Suprapubic skin (tissue), 4 donors: ENCODE results near the gene SMG5. TPM values are rescaled to one million over a fixed set of nuclear protein-coding genes. Genes with fewer than 3 reads are reported as not detected.

ENCODE experiments used
- DNase-seq, 2 donors: peaks; one replicate each; pipeline ENCODE4 v3.0.0-alpha.2; 2019; ENCODE audit warnings: low spot score in 2 of 2
- H3K27ac ChIP-seq: fragments of 200-600 bp; sonication (generic); one replicate; pipeline ENCODE4 v1.5.1; 2019
- H3K27me3 ChIP-seq: fragments of 200-600 bp; sonication (generic); one replicate; pipeline ENCODE4 v1.5.1; 2019
- H3K36me3 ChIP-seq: fragments of 200-600 bp; sonication (generic); one replicate; pipeline ENCODE4 v1.5.1; 2019
- H3K4me1 ChIP-seq: fragments of 200-600 bp; sonication (generic); one replicate; pipeline ENCODE4 v1.5.1; 2019
- H3K4me3 ChIP-seq: fragments of 200-600 bp; sonication (generic); one replicate; pipeline ENCODE4 v1.5.1; 2019; ENCODE audit warnings: mild to moderate bottlenecking
- H3K9me3 ChIP-seq: fragments of 200-600 bp; sonication (generic); one replicate; pipeline ENCODE4 v1.5.1; 2019
- EP300 ChIP-seq: sonication (generic); formaldehyde crosslinking; IDR thresholded peaks from one replicate; pipeline ENCODE4 v1.6.1; 2017; ENCODE audit warnings: antibody characterized with exemption
- POLR2A ChIP-seq, 2 donors: fragments of 450-650 bp; IDR thresholded peaks; one replicate each; pipeline ENCODE4 v1.6.1; 2017; ENCODE audit warnings: antibody characterized with exemption in 2 of 2, mild to moderate bottlenecking in 2 of 2, moderate library complexity in 2 of 2
- POLR2AphosphoS5 ChIP-seq, 3 donors: sonication (generic); formaldehyde crosslinking; IDR thresholded peaks; one replicate each; pipeline ENCODE4 v1.6.1; 2017; ENCODE audit warnings: antibody characterized with exemption in 3 of 3
- WGBS: methylation state at CpG from one replicate; pipeline ENCODE4 v1.1.5; 2018; 5-methylcytosine and 5-hydroxymethylcytosine counted together
- total RNA-seq, 4 donors: library from RNA; depleted of rRNA; stranded (reverse); fragments of >200 nt; gene quantifications; one replicate each; pipeline ENCODE4 v1.1.0, GENCODE V29; 2016
- TF ChIP-seq, protein P1 (sequence below), 2 donors: fragments of 200-600 bp in 1 of 2; fragments of 450-650 bp in 1 of 2; sonication (generic) in 1 of 2; IDR thresholded peaks; one replicate each; pipeline ENCODE4 v1.5.1; 2016 to 2019; ENCODE audit warnings: antibody characterized with exemption in 2 of 2, mild to moderate bottlenecking in 1 of 2, moderate library complexity in 1 of 2

Gene SMG5
- total RNA-seq, 4 donors from 2014 or later = 68.0 to 170 (median 76.6) TPM

DNA sequence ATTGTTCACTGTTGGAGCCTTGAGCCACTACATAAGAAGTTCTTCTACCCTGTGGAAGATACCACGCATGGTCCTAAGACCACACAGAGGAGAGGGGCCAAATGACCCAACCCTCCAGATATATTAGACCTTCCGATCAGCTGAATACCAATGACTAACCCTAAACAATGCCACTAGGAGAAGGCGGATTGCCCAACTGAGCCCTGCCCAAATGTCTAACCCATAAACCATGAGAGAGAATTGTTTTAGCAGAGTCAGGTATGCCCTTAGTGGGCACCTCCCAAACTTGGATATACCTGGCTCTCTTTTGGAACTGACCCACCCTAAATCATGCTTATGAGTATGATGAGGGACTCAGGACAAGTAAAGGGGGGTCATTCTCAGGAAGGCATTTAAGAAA is 12.3 kb downstream of the SMG5 start:
- H3K27ac ChIP-seq = no peak overlapping the region
- WGBS = 94% methylated on average over 3 of the region's 3 CpGs
- TF ChIP-seq EP300 (no peak), POLR2A (IDR thresholded peaks at IDR 0.05) (no peak), POLR2AphosphoS5 (IDR thresholded peaks at IDR 0.05) (no peak)
- TF ChIP-seq, protein P1, sequence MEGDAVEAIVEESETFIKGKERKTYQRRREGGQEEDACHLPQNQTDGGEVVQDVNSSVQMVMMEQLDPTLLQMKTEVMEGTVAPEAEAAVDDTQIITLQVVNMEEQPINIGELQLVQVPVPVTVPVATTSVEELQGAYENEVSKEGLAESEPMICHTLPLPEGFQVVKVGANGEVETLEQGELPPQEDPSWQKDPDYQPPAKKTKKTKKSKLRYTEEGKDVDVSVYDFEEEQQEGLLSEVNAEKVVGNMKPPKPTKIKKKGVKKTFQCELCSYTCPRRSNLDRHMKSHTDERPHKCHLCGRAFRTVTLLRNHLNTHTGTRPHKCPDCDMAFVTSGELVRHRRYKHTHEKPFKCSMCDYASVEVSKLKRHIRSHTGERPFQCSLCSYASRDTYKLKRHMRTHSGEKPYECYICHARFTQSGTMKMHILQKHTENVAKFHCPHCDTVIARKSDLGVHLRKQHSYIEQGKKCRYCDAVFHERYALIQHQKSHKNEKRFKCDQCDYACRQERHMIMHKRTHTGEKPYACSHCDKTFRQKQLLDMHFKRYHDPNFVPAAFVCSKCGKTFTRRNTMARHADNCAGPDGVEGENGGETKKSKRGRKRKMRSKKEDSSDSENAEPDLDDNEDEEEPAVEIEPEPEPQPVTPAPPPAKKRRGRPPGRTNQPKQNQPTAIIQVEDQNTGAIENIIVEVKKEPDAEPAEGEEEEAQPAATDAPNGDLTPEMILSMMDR (IDR thresholded peaks at IDR 0.05) = no peak
- no peaks in the 10 kb centered on the region for H3K27me3 ChIP-seq
- H3K9me3 ChIP-seq = no peaks in the 10 kb centered on the region
- no peak for DNase-seq
- H3K36me3 ChIP-seq = peaks cover 99% of the 10 kb centered on the region
- no peaks in the 10 kb centered on the region for H3K4me1 ChIP-seq
- H3K4me3 ChIP-seq = no peak overlapping the region

DNA sequence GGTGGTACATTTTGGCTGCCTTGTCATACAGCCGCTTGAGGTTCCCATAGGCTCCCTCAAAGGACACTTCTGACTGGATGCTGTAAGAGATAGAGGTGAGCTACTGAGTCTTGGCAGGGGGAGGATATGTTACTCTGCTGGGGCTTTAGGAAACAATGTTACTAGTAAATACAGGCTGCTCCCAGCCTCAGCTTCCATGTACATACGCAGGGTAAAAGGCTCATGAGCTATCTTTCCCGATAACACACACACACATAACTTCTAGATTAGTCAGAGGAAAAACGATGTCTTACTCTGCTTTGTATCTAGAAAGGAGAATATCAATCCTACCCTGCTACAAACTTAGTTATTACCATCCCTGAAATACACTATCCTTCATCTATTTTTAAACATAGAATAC is 14.3 kb downstream of the SMG5 start:
- Histone ChIP-seq H3K9me3 (no peaks in the 10 kb centered on the region), H3K4me3 (no peak overlapping the region), H3K4me1 (no peaks in the 10 kb centered on the region), H3K36me3 (peaks cover 94% of the 10 kb centered on the region), H3K27me3 (no peaks in the 10 kb centered on the region), H3K27ac (no peak overlapping the region)
- 82% methylated on average over 4 of the region's 4 CpGs for WGBS
- no peak for DNase-seq
- TF ChIP-seq POLR2A (IDR thresholded peaks at IDR 0.05) = no peak
- TF ChIP-seq, protein P1 (IDR thresholded peaks at IDR 0.05) = no peak
- TF ChIP-seq EP300 = no peak
- TF ChIP-seq POLR2AphosphoS5 (IDR thresholded peaks at IDR 0.05) = no peak

DNA sequence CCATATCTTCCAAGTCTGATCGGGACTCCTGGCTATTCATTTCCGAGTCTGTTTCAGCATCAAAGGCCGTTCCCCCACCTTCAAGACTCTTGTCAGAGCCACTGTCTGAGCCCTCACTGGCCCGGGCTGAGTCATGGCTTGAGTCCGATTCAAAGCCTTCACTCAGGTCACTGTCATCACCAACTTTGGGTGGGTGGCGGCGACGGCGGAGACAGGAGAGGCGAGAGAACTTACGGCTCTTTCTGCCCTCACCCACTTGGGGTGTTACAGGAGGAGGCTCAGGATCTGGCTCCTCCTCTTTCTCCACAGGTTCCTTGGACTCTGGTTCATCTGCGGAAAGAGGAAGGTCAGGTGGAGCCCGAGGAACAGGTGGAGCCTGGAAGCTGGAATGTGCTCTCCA is 16.6 kb downstream of the SMG5 start:
- H3K36me3 ChIP-seq = peaks cover 94% of the 10 kb centered on the region
- DNase-seq = no peak

DNA sequence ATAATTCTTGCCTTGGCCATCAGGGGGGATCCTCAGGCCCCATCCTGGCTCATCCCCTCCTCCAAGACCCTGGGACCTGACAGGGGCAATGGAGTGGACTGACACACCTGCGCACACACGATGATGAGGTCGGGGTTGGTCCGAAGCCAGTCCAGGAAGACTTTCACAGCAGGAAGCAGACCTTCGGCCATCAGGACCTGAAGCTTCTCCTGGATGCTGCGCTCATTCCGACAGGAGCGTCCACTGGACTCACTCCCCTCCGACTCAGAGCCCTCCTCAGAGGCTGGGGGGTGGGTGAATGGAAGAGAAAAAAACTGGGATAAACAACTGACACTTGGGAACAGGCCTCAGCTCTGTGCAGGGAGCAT is 19.4 kb downstream of the SMG5 start:
- WGBS = 87% methylated on average over 9 of the region's 9 CpGs
- Histone ChIP-seq H3K27ac (peak overlapping the region; percentile 45), H3K27me3 (no peaks in the 10 kb centered on the region), H3K4me1 (peaks cover 13% of the 10 kb centered on the region), H3K4me3 (no peak overlapping the region), H3K36me3 (peaks cover 94% of the 10 kb centered on the region), H3K9me3 (no peaks in the 10 kb centered on the region)
- TF ChIP-seq EP300 (no peak), POLR2A (IDR thresholded peaks at IDR 0.05) (no peak), POLR2AphosphoS5 (IDR thresholded peaks at IDR 0.05) (no peak)
- TF ChIP-seq, protein P1 (IDR thresholded peaks at IDR 0.05) = no peak
- no peak for DNase-seq

More for the DNA sequence above, 16.6 kb downstream of the SMG5 start:
- WGBS = 85% methylated on average over 13 of the region's 13 CpGs
- Histone ChIP-seq H3K4me3 (no peak overlapping the region), H3K4me1 (peaks cover 8% of the 10 kb centered on the region), H3K27me3 (no peaks in the 10 kb centered on the region), H3K27ac (no peak overlapping the region), H3K9me3 (no peaks in the 10 kb centered on the region)
- TF ChIP-seq, protein P1 (IDR thresholded peaks at IDR 0.05) = no peak
- no peak for TF ChIP-seq POLR2AphosphoS5 (IDR thresholded peaks at IDR 0.05)
- TF ChIP-seq EP300 = no peak
- TF ChIP-seq POLR2A (IDR thresholded peaks at IDR 0.05) = no peak

DNA sequence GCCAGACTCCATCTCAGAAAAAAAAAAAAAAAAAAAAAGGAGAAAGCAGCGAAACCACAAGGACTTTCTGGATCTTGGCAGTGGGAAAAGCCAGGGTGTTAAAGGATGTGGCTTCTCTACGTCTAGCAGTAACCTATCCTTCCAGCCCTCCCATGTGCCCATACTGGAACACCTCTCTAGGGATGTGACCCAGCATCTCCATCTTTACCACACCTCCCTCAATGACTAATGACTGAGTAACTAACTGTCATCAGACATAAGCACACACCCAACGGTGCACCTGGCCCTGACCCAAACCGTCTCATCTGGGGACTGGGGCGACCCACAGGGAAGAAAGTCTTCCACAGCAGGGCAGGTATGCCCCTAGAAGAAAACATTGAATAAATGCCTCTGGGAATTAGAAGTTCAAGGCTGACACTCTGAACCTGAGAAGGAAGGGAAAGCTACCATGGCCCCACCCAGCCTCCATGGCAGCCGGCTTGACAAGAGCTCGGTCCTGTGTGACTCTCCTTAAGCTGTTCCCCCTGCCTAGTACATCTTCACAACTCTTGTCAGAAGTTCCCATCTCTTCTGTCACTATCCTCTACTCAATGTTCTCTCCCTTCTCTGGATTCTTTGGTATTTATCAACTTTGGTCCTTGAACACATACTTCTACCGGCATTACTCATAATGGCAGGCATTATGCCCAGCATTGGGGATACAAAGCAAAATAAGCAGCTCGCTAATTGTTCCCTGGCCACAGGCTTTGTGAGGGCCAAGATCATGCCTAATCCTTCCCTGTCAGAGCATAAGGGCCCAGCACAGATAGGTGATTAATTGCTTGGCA is 20.0 kb downstream of the SMG5 start:
- Histone ChIP-seq H3K4me3 (no peak overlapping the region), H3K27me3 (no peaks in the 10 kb centered on the region), H3K27ac (peak overlapping the region; percentile 45), H3K9me3 (no peaks in the 10 kb centered on the region), H3K36me3 (peaks cover 94% of the 10 kb centered on the region), H3K4me1 (peaks cover 13% of the 10 kb centered on the region)
- no peak for DNase-seq
- peak in 1 of 3 donors; percentile 35 for TF ChIP-seq POLR2AphosphoS5 (IDR thresholded peaks at IDR 0.05)
- TF ChIP-seq, protein P1 (IDR thresholded peaks at IDR 0.05) = no peak
- no peak for TF ChIP-seq EP300
- no peak for TF ChIP-seq POLR2A (IDR thresholded peaks at IDR 0.05)
- 54% methylated on average over 9 of the region's 9 CpGs for WGBS
